Fibroblast of villous mesenchyme (primary cell): ENCODE data around the gene DIP2A. TPM values are rescaled to one million over a fixed set of nuclear protein-coding genes. Genes with fewer than 3 reads are reported as not detected.

Experiments used
- DNase-seq: peaks from one replicate; pipeline ENCODE4 v3.0.0-alpha.2; 2010; ENCODE audit warnings: low read depth
- H3K4me3 ChIP-seq: 2 replicates; pipeline ENCODE4 v1.5.1; 2011; ENCODE audit warnings: low read depth, mild to moderate bottlenecking, low read length
- CTCF ChIP-seq: IDR thresholded peaks from 2 replicates; pipeline ENCODE4 v1.5.1; 2012; ENCODE audit warnings: low read depth, mild to moderate bottlenecking, low read length; ENCODE audit not compliant: insufficient read depth
- total RNA-seq: library from RNA; depleted of rRNA; stranded (reverse); fragments of >200 nt; gene quantifications from 2 replicates; pipeline ENCODE4 v1.2.3, GENCODE V29; 2012

The DIP2A gene
- total RNA-seq, 1 donor = 32.0 TPM

- TF ChIP-seq CTCF = no peak
- DNase-seq = no peak
- H3K4me3 ChIP-seq = no peak overlapping the region
Measured at GRCh38 chr21:46421756-46422555, 36.7 kb upstream of the DIP2A start.

- no peak for TF ChIP-seq CTCF
- DNase-seq = no peak
- no peak overlapping the region for H3K4me3 ChIP-seq
Measured at GRCh38 chr21:46422636-46423241, 36.0 kb upstream of the DIP2A start.

- H3K4me3 ChIP-seq = no peak overlapping the region
- DNase-seq = no peak
- TF ChIP-seq CTCF = no peak
Measured at GRCh38 chr21:46423546-46424038, 35.1 kb upstream of the DIP2A start.

GRCh38 chr21:46424039-46424591, 34.6 kb upstream of the DIP2A start:
- no peak for DNase-seq
- no peak for TF ChIP-seq CTCF
- H3K4me3 ChIP-seq = no peak overlapping the region

- no peak for TF ChIP-seq CTCF
- H3K4me3 ChIP-seq = no peak overlapping the region
- no peak for DNase-seq
Measured at GRCh38 chr21:46424621-46425020, 34.1 kb upstream of the DIP2A start.

GRCh38 chr21:46425041-46425440, 33.6 kb upstream of the DIP2A start:
- no peak overlapping the region for H3K4me3 ChIP-seq
- DNase-seq = no peak
- no peak for TF ChIP-seq CTCF
